Mesenchymal stem cell (in vitro differentiated cells and primary cell): ENCODE measurements around the gene NTRK3.

Experiments used
- DNase-seq: peaks from one replicate; pipeline ENCODE4 v3.0.0-alpha.2; 2013
- H2AFZ ChIP-seq: one replicate; pipeline ENCODE4 v1.6.1; 2013; ENCODE audit warnings: low read depth, mild to moderate bottlenecking, control low read depth, inconsistent platforms, low read length, moderate library complexity
- H2AK5ac ChIP-seq: 2 replicates; pipeline ENCODE4 v1.6.1; 2013; ENCODE audit warnings: low read length, moderate library complexity, mild to moderate bottlenecking, inconsistent platforms; ENCODE audit not compliant: severe bottlenecking
- H2BK120ac ChIP-seq: one replicate; pipeline ENCODE4 v1.6.1; 2013; ENCODE audit warnings: low read depth, mild to moderate bottlenecking, inconsistent platforms, low read length, moderate library complexity
- H2BK12ac ChIP-seq, 2 experiments: one replicate each; pipeline ENCODE4 v1.6.1; 2013; ENCODE audit warnings: inconsistent platforms in 2 of 2, low read length in 2 of 2, mild to moderate bottlenecking in 2 of 2, moderate library complexity in 2 of 2, control low read depth in 1 of 2
- H2BK15ac ChIP-seq: one replicate; pipeline ENCODE4 v1.6.1; 2013; ENCODE audit warnings: mild to moderate bottlenecking, low read depth, inconsistent platforms; ENCODE audit not compliant: poor library complexity, severe bottlenecking
- H2BK5ac ChIP-seq: 2 replicates; pipeline ENCODE4 v1.6.1; 2013; ENCODE audit warnings: low read depth, mild to moderate bottlenecking, low read length, control low read depth, inconsistent platforms; ENCODE audit not compliant: poor library complexity, severe bottlenecking
- H3K14ac ChIP-seq, 2 experiments: one replicate each; pipeline ENCODE4 v1.6.1; 2013; ENCODE audit warnings: inconsistent platforms in 2 of 2, low read length in 2 of 2, control low read depth in 1 of 2, mild to moderate bottlenecking in 1 of 2, moderate library complexity in 1 of 2
- H3K18ac ChIP-seq, 2 experiments: one replicate each; pipeline ENCODE4 v1.6.1; 2013; ENCODE audit warnings: inconsistent platforms in 2 of 2, low read length in 2 of 2, control low read depth in 1 of 2, low read depth in 1 of 2, mild to moderate bottlenecking in 1 of 2
- H3K23ac ChIP-seq, 2 experiments: one replicate each; pipeline ENCODE4 v1.6.1; 2013; ENCODE audit warnings: inconsistent platforms in 2 of 2, low read length in 2 of 2, mild to moderate bottlenecking in 2 of 2, moderate library complexity in 2 of 2, control low read depth in 1 of 2
- H3K27ac ChIP-seq: 2 replicates; pipeline ENCODE4 v1.5.1; 2013; ENCODE audit warnings: mild to moderate bottlenecking, moderate library complexity, low read length, control low read depth, inconsistent platforms; ENCODE audit not compliant: poor library complexity, severe bottlenecking
- H3K27me3 ChIP-seq, 2 experiments: 2 replicates each; pipeline versions ENCODE4 v1.6.1 to v1.7.0; 2013; ENCODE audit warnings: low read length in 2 of 2, mild to moderate bottlenecking in 2 of 2, moderate library complexity in 2 of 2, control low read depth in 1 of 2, inconsistent platforms in 1 of 2; ENCODE audit not compliant: control insufficient read depth in 1 of 2, insufficient read depth in 1 of 2
- H3K36me3 ChIP-seq, 2 experiments: 2 replicates each; pipeline versions ENCODE4 v1.6.1 to v1.7.0; 2013; ENCODE audit warnings: low read length in 2 of 2, control low read depth in 1 of 2, inconsistent platforms in 1 of 2, low read depth in 1 of 2, mild to moderate bottlenecking in 1 of 2; ENCODE audit not compliant: insufficient read depth in 2 of 2, control insufficient read depth in 1 of 2
- H3K4ac ChIP-seq, 2 experiments: one replicate each; pipeline ENCODE4 v1.6.1; 2013; ENCODE audit warnings: inconsistent platforms in 2 of 2, low read length in 2 of 2, mild to moderate bottlenecking in 2 of 2, moderate library complexity in 2 of 2, control low read depth in 1 of 2, low read depth in 1 of 2
- H3K4me1 ChIP-seq: 2 replicates; pipeline ENCODE4 v1.6.1; 2013; ENCODE audit warnings: low read depth, low read length, control low read depth; ENCODE audit not compliant: control insufficient read depth, insufficient read depth
- H3K4me2 ChIP-seq: 2 replicates; pipeline ENCODE4 v1.6.1; 2013; ENCODE audit warnings: low read length, mild to moderate bottlenecking, inconsistent platforms; ENCODE audit not compliant: poor library complexity, severe bottlenecking
- H3K4me3 ChIP-seq, 2 experiments: 2 replicates each; pipeline versions ENCODE4 v1.5.1 to v1.7.0; 2013; ENCODE audit warnings: low read length in 2 of 2, mild to moderate bottlenecking in 2 of 2, control low read depth in 1 of 2, low read depth in 1 of 2; ENCODE audit not compliant: insufficient read depth in 1 of 2
- H3K79me1 ChIP-seq: replicated peaks from 2 replicates; pipeline ENCODE4 v1.6.1; 2013; ENCODE audit warnings: mild to moderate bottlenecking, control low read depth, low read length, inconsistent platforms; ENCODE audit not compliant: poor library complexity, severe bottlenecking
- H3K9ac ChIP-seq: 2 replicates; pipeline ENCODE4 v1.7.0; 2013; ENCODE audit warnings: mild to moderate bottlenecking, low read length, moderate library complexity
- H3K9me3 ChIP-seq: 2 replicates; pipeline ENCODE4 v1.7.0; 2013; ENCODE audit warnings: mild to moderate bottlenecking, low read length; ENCODE audit not compliant: control insufficient read depth
- H4K8ac ChIP-seq: one replicate; pipeline ENCODE4 v1.6.1; 2013; ENCODE audit warnings: inconsistent platforms, mild to moderate bottlenecking, low read length, moderate library complexity
- H4K91ac ChIP-seq: one replicate; pipeline ENCODE4 v1.6.1; 2013; ENCODE audit warnings: mild to moderate bottlenecking, low read length, inconsistent platforms
- WGBS: methylation state at CpG from one replicate; pipeline ENCODE4 v1.1.7; 2013; ENCODE audit warnings: mixed read lengths; 5-methylcytosine and 5-hydroxymethylcytosine counted together

Gene NTRK3

GRCh38 chr15:88166082-88166993 is 90.2 kb downstream of the NTRK3 start:
- no peak overlapping the region for H3K18ac ChIP-seq
- no peak overlapping the region for H2BK120ac ChIP-seq
- no peak overlapping the region for H4K8ac ChIP-seq
- no peak overlapping the region for H2AK5ac ChIP-seq
- H2BK15ac ChIP-seq, result no peak overlapping the region
- H3K14ac ChIP-seq, result no peak overlapping the region
- H2BK12ac ChIP-seq, result no peak overlapping the region
- peak; percentile 0 for DNase-seq
- H3K4me3 ChIP-seq, result no peak overlapping the region
- no peak overlapping the region for H4K91ac ChIP-seq
- peaks cover 0 to 3% of the 10 kb centered on the region in 2 experiments for H3K27me3 ChIP-seq
- H3K27ac ChIP-seq, result no peak overlapping the region
- WGBS, result 25% methylated on average over 8 of the region's 9 CpGs
- H3K36me3 ChIP-seq, result no peaks in the 10 kb centered on the region
- H3K9me3 ChIP-seq, result no peaks in the 10 kb centered on the region
- H3K9ac ChIP-seq, result no peak overlapping the region
- no peak overlapping the region for H2AFZ ChIP-seq
- H3K23ac ChIP-seq, result no peak overlapping the region
- H3K4ac ChIP-seq, result no peak overlapping the region
- H3K4me2 ChIP-seq, result no peak overlapping the region
- no peaks in the 10 kb centered on the region for H3K79me1 ChIP-seq
- H3K4me1 ChIP-seq, result no peaks in the 10 kb centered on the region
- H2BK5ac ChIP-seq, result no peak overlapping the region

GRCh38 chr15:88161636-88162035 is 94.9 kb downstream of the NTRK3 start:
- Histone ChIP-seq H3K9me3 (no peaks in the 10 kb centered on the region), H3K18ac (no peak overlapping the region), H2AK5ac (no peak overlapping the region), H3K4me2 (no peak overlapping the region), H3K9ac (no peak overlapping the region), H3K79me1 (no peaks in the 10 kb centered on the region), H3K27ac (no peak overlapping the region), H2BK15ac (no peak overlapping the region), H3K4me1 (no peaks in the 10 kb centered on the region), H4K91ac (no peak overlapping the region), H3K27me3 (no peaks in the 10 kb centered on the region), H3K14ac (no peak overlapping the region), H3K4me3 (no peak overlapping the region), H2AFZ (no peak overlapping the region), H3K23ac (no peak overlapping the region), H3K4ac (no peak overlapping the region), H4K8ac (no peak overlapping the region), H2BK12ac (no peak overlapping the region), H2BK120ac (no peak overlapping the region), H3K36me3 (no peaks in the 10 kb centered on the region), H2BK5ac (no peak overlapping the region)
- DNase-seq, result no peak
- 68% methylated on average over 2 of the region's 2 CpGs for WGBS

- no peaks in the 10 kb centered on the region for H3K79me1 ChIP-seq
- no peak overlapping the region for H2BK120ac ChIP-seq
- H2BK5ac ChIP-seq, result no peak overlapping the region
- no peak overlapping the region for H2AK5ac ChIP-seq
- no peak overlapping the region for H3K27ac ChIP-seq
- H3K4me1 ChIP-seq, result no peaks in the 10 kb centered on the region
- no peak overlapping the region for H3K4me3 ChIP-seq
- no peak overlapping the region for H3K23ac ChIP-seq
- no peak overlapping the region for H2BK12ac ChIP-seq
- H4K8ac ChIP-seq, result no peak overlapping the region
- H3K27me3 ChIP-seq, result peaks cover 0 to 3% of the 10 kb centered on the region in 2 experiments
- no peak overlapping the region for H3K14ac ChIP-seq
- no peak overlapping the region for H2BK15ac ChIP-seq
- no peak overlapping the region for H3K9ac ChIP-seq
- no peak overlapping the region for H3K4me2 ChIP-seq
- no peak overlapping the region for H3K4ac ChIP-seq
- H3K36me3 ChIP-seq, result no peaks in the 10 kb centered on the region
- H3K18ac ChIP-seq, result no peak overlapping the region
- no CpG with 5 or more reads among the region's 2 CpGs for WGBS
- H4K91ac ChIP-seq, result no peak overlapping the region
- no peak for DNase-seq
- no peak overlapping the region for H2AFZ ChIP-seq
- H3K9me3 ChIP-seq, result no peaks in the 10 kb centered on the region
Observed at GRCh38 chr15:88155310-88155709, 101.2 kb downstream of the NTRK3 start.

GRCh38 chr15:88152672-88153071 is 103.9 kb downstream of the NTRK3 start:
- Histone ChIP-seq H3K4me3 (no peak overlapping the region), H4K91ac (no peak overlapping the region), H3K27ac (no peak overlapping the region), H3K9me3 (no peaks in the 10 kb centered on the region), H2BK120ac (no peak overlapping the region), H2AFZ (no peak overlapping the region), H3K14ac (no peak overlapping the region), H3K4ac (no peak overlapping the region), H3K4me1 (no peaks in the 10 kb centered on the region), H4K8ac (no peak overlapping the region), H2BK15ac (no peak overlapping the region), H3K23ac (no peak overlapping the region), H3K9ac (no peak overlapping the region), H2BK5ac (no peak overlapping the region), H3K18ac (no peak overlapping the region), H3K79me1 (no peaks in the 10 kb centered on the region), H2AK5ac (no peak overlapping the region), H3K27me3 (peaks cover 0 to 3% of the 10 kb centered on the region in 2 experiments), H2BK12ac (no peak overlapping the region), H3K36me3 (no peaks in the 10 kb centered on the region), H3K4me2 (no peak overlapping the region)
- DNase-seq, result no peak
- 58% methylated on average over 3 of the region's 3 CpGs for WGBS
